MM.1S (cell line): Measurements from ENCODE around the gene RNF25.
A peak's percentile ranks its signal among the peaks of the same experiment; 100 is the strongest.
"Not testable (repeated sequence)": the region's sequence is repeated elsewhere in the genome, so short reads cannot be mapped to it uniquely, and the experiment has no call there.

Experiments
- DNase-seq: peaks from one replicate; pipeline ENCODE4 v3.0.0-alpha.2; 2015
- H2AFZ ChIP-seq: fragments of 300-600 bp; sonication (generic); 2 replicates; pipeline ENCODE4 v1.6.0; 2016; ENCODE audit warnings: antibody characterized with exemption, low read length
- H3F3A ChIP-seq: fragments of 300-600 bp; sonication (generic); 2 replicates; pipeline ENCODE4 v1.6.1; 2016; ENCODE audit warnings: mild to moderate bottlenecking, antibody characterized with exemption, low read length, moderate library complexity, mixed read lengths; ENCODE audit not compliant: insufficient read depth
- H3K27ac ChIP-seq: fragments of 300-600 bp; sonication (generic); 2 replicates; pipeline ENCODE4 v1.5.1; 2016; ENCODE audit warnings: mild to moderate bottlenecking, low read length
- H3K27me3 ChIP-seq: fragments of 300-600 bp; sonication (generic); replicated peaks from 2 replicates; pipeline ENCODE4 v1.6.0; 2016; ENCODE audit warnings: low read length; ENCODE audit not compliant: insufficient read depth
- H3K36me3 ChIP-seq: fragments of 300-600 bp; sonication (generic); replicated peaks from 2 replicates; pipeline ENCODE4 v1.6.1; 2016; ENCODE audit warnings: mild to moderate bottlenecking, low read length, mixed read lengths; ENCODE audit not compliant: insufficient read depth
- H3K4me1 ChIP-seq: fragments of 300-600 bp; sonication (generic); 2 replicates; pipeline ENCODE4 v1.6.1; 2016; ENCODE audit warnings: low read length, mixed read lengths
- H3K4me2 ChIP-seq: fragments of 300-600 bp; sonication (generic); 2 replicates; pipeline ENCODE4 v1.6.0; 2016; ENCODE audit warnings: low read depth, low read length
- H3K4me3 ChIP-seq: fragments of 300-600 bp; sonication (generic); 2 replicates; pipeline ENCODE4 v1.5.1; 2016; ENCODE audit warnings: low read length, mixed read lengths
- H3K79me2 ChIP-seq: fragments of 300-600 bp; sonication (generic); 2 replicates; pipeline ENCODE4 v1.6.1; 2016; ENCODE audit warnings: mixed run types, low read length, mixed read lengths
- H3K9ac ChIP-seq: fragments of 300-600 bp; sonication (generic); 2 replicates; pipeline ENCODE4 v1.6.1; 2016; ENCODE audit warnings: low read length, mixed read lengths
- H3K9me2 ChIP-seq: fragments of 300-600 bp; sonication (generic); replicated peaks from 2 replicates; pipeline ENCODE4 v1.6.1; 2016; ENCODE audit warnings: mild to moderate bottlenecking, low read length, mixed read lengths; ENCODE audit not compliant: insufficient read depth
- H3K9me3 ChIP-seq: fragments of 300-600 bp; sonication (generic); replicated peaks from 2 replicates; pipeline ENCODE4 v1.6.1; 2016; ENCODE audit warnings: mild to moderate bottlenecking, low read length, mixed read lengths; ENCODE audit not compliant: insufficient read depth
- H4K20me1 ChIP-seq: fragments of 300-600 bp; sonication (generic); 2 replicates; pipeline ENCODE4 v1.6.1; 2016; ENCODE audit warnings: mild to moderate bottlenecking, low read length, moderate library complexity, mixed read lengths; ENCODE audit not compliant: insufficient read depth
- EZH2 ChIP-seq: fragments of 300-600 bp; sonication (generic); optimal IDR thresholded peaks from 2 replicates; pipeline ENCODE3; 2017; ENCODE audit warnings: low read depth, mild to moderate bottlenecking, antibody characterized with exemption, low read length, mixed read lengths
- EZH2phosphoT487 ChIP-seq: fragments of 300-600 bp; sonication (generic); IDR thresholded peaks from 2 replicates; pipeline ENCODE4 v1.6.1; 2018; ENCODE audit warnings: antibody characterized with exemption, low read length
- TF ChIP-seq, protein P1 (sequence below): fragments of 300-600 bp; sonication (generic); IDR thresholded peaks from 2 replicates; pipeline ENCODE4 v1.5.1; 2016; ENCODE audit warnings: antibody characterized with exemption, low read length, mixed read lengths

The RNF25 gene

DNA sequence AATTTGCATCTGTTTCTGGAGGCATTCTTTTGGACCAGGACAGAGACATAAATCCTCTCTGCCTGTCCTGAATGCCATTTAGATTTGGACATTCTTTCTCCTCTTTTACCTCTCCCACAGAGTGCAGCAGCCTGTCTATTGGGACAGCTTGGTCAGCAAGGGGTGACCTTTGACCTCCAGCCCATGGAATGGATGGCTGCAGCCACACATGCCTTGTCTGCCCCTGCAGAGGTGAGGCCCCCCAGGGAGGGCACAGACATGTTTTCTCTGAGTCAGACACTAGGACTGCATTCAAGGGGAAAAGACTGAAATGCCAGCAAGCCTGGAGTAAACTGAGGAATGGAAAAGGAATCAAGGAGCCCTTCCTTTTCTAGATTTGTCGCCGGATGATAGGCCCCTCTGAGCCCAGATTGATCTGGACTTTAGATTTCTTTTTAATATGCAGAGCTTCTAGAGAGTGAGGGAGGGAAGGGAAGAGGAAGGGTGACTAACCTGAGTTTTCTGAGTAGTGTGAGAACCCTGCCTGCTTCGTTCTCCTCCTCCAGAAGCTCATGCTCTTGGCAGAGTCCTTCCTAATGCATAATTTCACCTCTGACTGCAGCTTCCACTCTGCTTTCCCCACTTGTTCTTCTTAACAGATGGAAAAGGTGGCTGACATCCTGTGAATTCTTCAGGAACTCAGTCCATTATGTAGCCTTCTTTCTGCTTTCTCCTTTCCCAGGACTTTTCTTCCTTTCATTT is 22.8 kb upstream of the RNF25 start:
- no peaks in the 10 kb centered on the region for H4K20me1 ChIP-seq
- no peaks in the 10 kb centered on the region for H3K79me2 ChIP-seq
- H3K4me3 ChIP-seq: no peak overlapping the region
- no peaks in the 10 kb centered on the region for H3K4me1 ChIP-seq
- H2AFZ ChIP-seq: no peak overlapping the region
- H3F3A ChIP-seq: no peaks in the 10 kb centered on the region
- no peak for TF ChIP-seq EZH2phosphoT487
- TF ChIP-seq, protein P1, sequence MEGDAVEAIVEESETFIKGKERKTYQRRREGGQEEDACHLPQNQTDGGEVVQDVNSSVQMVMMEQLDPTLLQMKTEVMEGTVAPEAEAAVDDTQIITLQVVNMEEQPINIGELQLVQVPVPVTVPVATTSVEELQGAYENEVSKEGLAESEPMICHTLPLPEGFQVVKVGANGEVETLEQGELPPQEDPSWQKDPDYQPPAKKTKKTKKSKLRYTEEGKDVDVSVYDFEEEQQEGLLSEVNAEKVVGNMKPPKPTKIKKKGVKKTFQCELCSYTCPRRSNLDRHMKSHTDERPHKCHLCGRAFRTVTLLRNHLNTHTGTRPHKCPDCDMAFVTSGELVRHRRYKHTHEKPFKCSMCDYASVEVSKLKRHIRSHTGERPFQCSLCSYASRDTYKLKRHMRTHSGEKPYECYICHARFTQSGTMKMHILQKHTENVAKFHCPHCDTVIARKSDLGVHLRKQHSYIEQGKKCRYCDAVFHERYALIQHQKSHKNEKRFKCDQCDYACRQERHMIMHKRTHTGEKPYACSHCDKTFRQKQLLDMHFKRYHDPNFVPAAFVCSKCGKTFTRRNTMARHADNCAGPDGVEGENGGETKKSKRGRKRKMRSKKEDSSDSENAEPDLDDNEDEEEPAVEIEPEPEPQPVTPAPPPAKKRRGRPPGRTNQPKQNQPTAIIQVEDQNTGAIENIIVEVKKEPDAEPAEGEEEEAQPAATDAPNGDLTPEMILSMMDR: no peak
- TF ChIP-seq EZH2: no peak
- H3K9me3 ChIP-seq: no peaks in the 10 kb centered on the region
- no peaks in the 10 kb centered on the region for H3K9me2 ChIP-seq
- DNase-seq: no peak
- H3K27ac ChIP-seq: no peak overlapping the region
- H3K9ac ChIP-seq: no peak overlapping the region
- no peaks in the 10 kb centered on the region for H3K36me3 ChIP-seq
- H3K27me3 ChIP-seq: no peaks in the 10 kb centered on the region
- no peak overlapping the region for H3K4me2 ChIP-seq

DNA sequence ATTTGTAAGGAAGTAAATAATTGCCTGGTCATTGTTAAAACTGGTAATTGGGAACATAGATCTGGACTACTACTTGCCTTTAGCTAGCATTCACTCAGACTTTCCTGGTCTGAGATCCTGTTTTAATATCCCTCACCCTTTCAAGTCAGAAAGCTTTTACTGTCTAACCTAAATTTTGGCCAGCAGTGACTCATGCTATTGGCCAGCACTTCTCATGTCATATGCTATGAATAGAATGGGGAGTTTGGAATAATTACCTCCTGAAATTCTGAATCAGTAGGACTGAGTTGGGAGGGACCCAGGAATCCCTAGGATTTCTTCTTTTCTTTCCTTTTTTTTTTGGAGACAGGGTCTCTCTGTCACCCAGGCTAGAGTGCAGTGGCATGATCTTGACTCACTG is 19.4 kb upstream of the RNF25 start:
- no peaks in the 10 kb centered on the region for H3K9me3 ChIP-seq
- no peak for DNase-seq
- H3K27me3 ChIP-seq: no peaks in the 10 kb centered on the region
- no peak overlapping the region for H3K4me3 ChIP-seq
- no peak overlapping the region for H3K9ac ChIP-seq
- no peaks in the 10 kb centered on the region for H3K4me1 ChIP-seq
- no peak overlapping the region for H3K27ac ChIP-seq
- no peaks in the 10 kb centered on the region for H3K9me2 ChIP-seq
- H3F3A ChIP-seq: no peaks in the 10 kb centered on the region
- no peak overlapping the region for H2AFZ ChIP-seq
- no peak overlapping the region for H3K4me2 ChIP-seq
- no peaks in the 10 kb centered on the region for H3K36me3 ChIP-seq
- no peaks in the 10 kb centered on the region for H4K20me1 ChIP-seq
- H3K79me2 ChIP-seq: no peaks in the 10 kb centered on the region
- TF ChIP-seq EZH2: no peak
- TF ChIP-seq, protein P1: no peak
- no peak for TF ChIP-seq EZH2phosphoT487

DNA sequence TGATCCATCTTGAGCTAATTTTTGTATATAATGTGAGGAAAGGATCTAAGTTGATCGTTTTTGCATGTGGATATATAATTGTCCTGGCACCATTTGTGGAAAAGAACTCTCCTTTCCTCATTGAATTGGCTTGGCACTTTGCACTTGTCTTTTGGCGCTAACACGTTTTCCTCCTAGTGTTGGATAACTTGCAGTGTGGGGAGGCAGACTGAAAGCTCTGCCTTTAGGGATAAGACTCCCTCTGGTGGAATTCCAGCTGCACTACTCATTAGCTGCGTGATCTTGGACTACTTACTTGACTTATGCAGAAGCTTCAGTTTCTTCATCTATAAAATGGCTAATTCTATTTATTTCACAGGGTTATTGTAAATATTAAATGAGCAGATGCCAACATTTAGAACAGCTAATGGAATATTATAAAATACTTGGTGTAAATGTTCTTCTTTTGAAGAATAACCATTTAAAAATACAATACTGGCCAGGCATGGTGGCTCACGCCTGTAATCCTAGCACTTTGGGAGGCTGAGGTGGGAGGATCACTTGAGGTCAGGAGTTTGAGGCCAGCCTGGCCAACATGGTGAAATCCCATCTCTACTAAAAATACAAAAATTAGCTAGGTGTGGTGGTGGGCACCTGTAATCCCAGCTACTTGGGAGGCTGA is 15.7 kb upstream of the RNF25 start:
- not testable (repeated sequence) for H3F3A ChIP-seq, H3K27ac ChIP-seq, H2AFZ ChIP-seq, H3K4me2 ChIP-seq, H3K9ac ChIP-seq, H3K9me2 ChIP-seq, H4K20me1 ChIP-seq, H3K36me3 ChIP-seq, H3K27me3 ChIP-seq, H3K4me3 ChIP-seq, H3K4me1 ChIP-seq, H3K9me3 ChIP-seq, H3K79me2 ChIP-seq
- peak; percentile 63 for DNase-seq
- TF ChIP-seq, protein P1: peak; percentile 70
